Mesendoderm (in vitro differentiated cells): Measurements from ENCODE around the gene DNAJC27.
A peak's percentile ranks its signal among the peaks of the same experiment; 100 is the strongest.

Experiments
- DNase-seq: peaks from one replicate; pipeline ENCODE4 v3.0.0; 2013
- H2AK5ac ChIP-seq: 2 replicates; pipeline ENCODE4 v1.6.1; 2013; ENCODE audit warnings: low read length, inconsistent platforms
- H2BK120ac ChIP-seq: 2 replicates; pipeline ENCODE4 v1.6.1; 2013; ENCODE audit warnings: low read depth, mild to moderate bottlenecking, low read length, moderate library complexity, mixed read lengths
- H2BK15ac ChIP-seq: replicated peaks from 2 replicates; pipeline ENCODE4 v1.6.1; 2013; ENCODE audit warnings: low read depth, mild to moderate bottlenecking, moderate library complexity
- H2BK5ac ChIP-seq: 2 replicates; pipeline ENCODE4 v1.6.1; 2013; ENCODE audit warnings: low read length, inconsistent platforms
- H3K18ac ChIP-seq: 2 replicates; pipeline ENCODE4 v1.6.1; 2013; ENCODE audit warnings: mild to moderate bottlenecking, low read length, mixed read lengths
- H3K23ac ChIP-seq: one replicate; pipeline ENCODE4 v1.6.1; 2013; ENCODE audit warnings: low read length
- H3K27ac ChIP-seq: 2 replicates; pipeline ENCODE4 v1.5.1; 2013; ENCODE audit warnings: low read depth, mild to moderate bottlenecking, inconsistent platforms, low read length, moderate library complexity
- H3K27me3 ChIP-seq: 2 replicates; pipeline ENCODE4 v1.6.1; 2013; ENCODE audit warnings: low read length, control low read depth, mild to moderate bottlenecking, inconsistent platforms; ENCODE audit not compliant: insufficient read depth, poor library complexity
- H3K36me3 ChIP-seq: 2 replicates; pipeline ENCODE4 v1.6.1; 2013; ENCODE audit warnings: low read length, inconsistent platforms; ENCODE audit not compliant: control insufficient read depth, insufficient read depth
- H3K4ac ChIP-seq: one replicate; pipeline ENCODE4 v1.6.1; 2013; ENCODE audit warnings: low read depth, mild to moderate bottlenecking, low read length, moderate library complexity
- H3K4me1 ChIP-seq: 2 replicates; pipeline ENCODE4 v1.6.1; 2013; ENCODE audit warnings: low read depth, low read length, inconsistent platforms; ENCODE audit not compliant: control insufficient read depth
- H3K4me2 ChIP-seq: 2 replicates; pipeline ENCODE4 v1.6.1; 2013; ENCODE audit warnings: low read length
- H3K4me3 ChIP-seq: 2 replicates; pipeline ENCODE4 v1.5.1; 2013; ENCODE audit warnings: mild to moderate bottlenecking, low read length
- H3K56ac ChIP-seq: one replicate; pipeline ENCODE4 v1.6.1; 2013; ENCODE audit warnings: low read length
- H3K79me1 ChIP-seq: 2 replicates; pipeline ENCODE4 v1.6.1; 2013; ENCODE audit warnings: low read length, inconsistent platforms
- H3K79me2 ChIP-seq: 2 replicates; pipeline ENCODE4 v1.6.1; 2013; ENCODE audit warnings: mild to moderate bottlenecking, low read length; ENCODE audit not compliant: control insufficient read depth, insufficient read depth
- H3K9ac ChIP-seq: 2 replicates; pipeline ENCODE4 v1.6.1; 2013; ENCODE audit warnings: low read length, inconsistent platforms
- H4K5ac ChIP-seq: one replicate; pipeline ENCODE4 v1.6.1; 2013; ENCODE audit warnings: low read length
- H4K8ac ChIP-seq: one replicate; pipeline ENCODE4 v1.6.1; 2013; ENCODE audit warnings: low read depth, mild to moderate bottlenecking, control low read depth, low read length, moderate library complexity
- WGBS: extraction: QIAGEN DNeasy Blood & Tissue Kit; methylation state at CpG from one replicate; pipeline ENCODE4 v1.1.7; 2013; ENCODE audit warnings: low lambda C conversion rate, missing lambda C conversion rate; ENCODE audit not compliant: insufficient coverage; ENCODE audit errors: extremely low coverage; 5-methylcytosine and 5-hydroxymethylcytosine counted together

Gene DNAJC27

DNA sequence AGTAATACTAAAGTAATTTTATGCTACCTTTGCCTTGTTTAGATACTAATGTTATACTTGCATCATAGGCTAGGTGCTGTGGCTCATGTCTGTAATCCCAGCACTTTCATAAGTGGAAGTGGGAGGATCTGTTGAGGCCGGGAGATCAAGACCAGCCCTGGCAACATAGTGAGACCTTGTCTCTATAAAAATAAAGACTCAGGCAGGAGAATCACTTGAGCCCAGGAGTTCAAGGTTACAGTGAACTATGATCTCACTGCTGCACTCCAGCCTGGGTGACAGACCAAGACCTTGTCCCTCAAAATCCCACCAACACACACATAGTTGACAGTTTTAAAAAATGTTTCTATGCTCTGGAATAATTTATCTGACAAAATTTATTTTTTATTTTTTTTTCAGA is 6.9 kb upstream of the DNAJC27 start:
- no peaks in the 10 kb centered on the region for H3K79me1 ChIP-seq
- no peaks in the 10 kb centered on the region for H3K27me3 ChIP-seq
- WGBS = no CpG with 5 or more reads among the region's 1 CpG

DNA sequence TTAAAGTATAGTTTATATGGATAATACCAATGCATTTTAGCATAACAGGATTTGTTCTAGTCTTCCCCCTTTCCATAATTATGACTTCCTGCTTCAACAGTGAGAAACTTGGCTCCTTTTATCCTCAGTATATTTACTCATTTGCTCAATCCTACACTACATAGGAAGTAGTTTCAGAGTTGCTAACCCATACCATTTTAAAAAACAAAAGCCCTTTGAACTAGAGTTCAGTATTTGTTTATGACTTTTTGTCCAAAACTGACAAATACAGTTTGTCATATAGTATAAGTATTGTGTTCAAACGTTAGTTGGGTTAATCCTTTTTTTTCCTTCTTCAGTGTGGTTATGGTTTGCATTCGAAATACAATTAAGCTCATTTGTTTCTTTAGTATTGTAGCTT is 5.9 kb upstream of the DNAJC27 start:
- no peak overlapping the region for H3K23ac ChIP-seq
- H2AK5ac ChIP-seq = no peak overlapping the region
- no peak overlapping the region for H3K4me2 ChIP-seq
- H4K5ac ChIP-seq = no peak overlapping the region
- WGBS = no CpG with 5 or more reads among the region's 2 CpGs
- H3K36me3 ChIP-seq = no peaks in the 10 kb centered on the region
- no peaks in the 10 kb centered on the region for H3K79me2 ChIP-seq
- H3K9ac ChIP-seq = no peak overlapping the region
- H2BK120ac ChIP-seq = no peak overlapping the region
- H3K18ac ChIP-seq = no peak overlapping the region
- no peak overlapping the region for H3K4me3 ChIP-seq
- H3K4ac ChIP-seq = no peak overlapping the region
- H3K27ac ChIP-seq = no peak overlapping the region
- H3K27me3 ChIP-seq = no peaks in the 10 kb centered on the region
- no peaks in the 10 kb centered on the region for H3K79me1 ChIP-seq
- H3K56ac ChIP-seq = no peak overlapping the region
- H2BK15ac ChIP-seq = no peak overlapping the region
- no peak overlapping the region for H4K8ac ChIP-seq
- H3K4me1 ChIP-seq = no peaks in the 10 kb centered on the region
- no peak overlapping the region for H2BK5ac ChIP-seq
- DNase-seq = no peak

More for the DNA sequence above, 6.9 kb upstream of the DNAJC27 start:
- H2AK5ac ChIP-seq = no peak overlapping the region
- H2BK120ac ChIP-seq = no peak overlapping the region
- DNase-seq = no peak
- H3K56ac ChIP-seq = no peak overlapping the region
- H3K36me3 ChIP-seq = no peaks in the 10 kb centered on the region
- H3K4me1 ChIP-seq = no peaks in the 10 kb centered on the region
- no peaks in the 10 kb centered on the region for H3K79me2 ChIP-seq
- no peak overlapping the region for H3K18ac ChIP-seq
- H2BK15ac ChIP-seq = no peak overlapping the region
- no peak overlapping the region for H3K27ac ChIP-seq
- no peak overlapping the region for H4K8ac ChIP-seq
- no peak overlapping the region for H3K9ac ChIP-seq
- H3K4ac ChIP-seq = no peak overlapping the region
- H2BK5ac ChIP-seq = no peak overlapping the region
- no peak overlapping the region for H3K4me2 ChIP-seq
- H4K5ac ChIP-seq = no peak overlapping the region
- no peak overlapping the region for H3K4me3 ChIP-seq
- no peak overlapping the region for H3K23ac ChIP-seq

DNA sequence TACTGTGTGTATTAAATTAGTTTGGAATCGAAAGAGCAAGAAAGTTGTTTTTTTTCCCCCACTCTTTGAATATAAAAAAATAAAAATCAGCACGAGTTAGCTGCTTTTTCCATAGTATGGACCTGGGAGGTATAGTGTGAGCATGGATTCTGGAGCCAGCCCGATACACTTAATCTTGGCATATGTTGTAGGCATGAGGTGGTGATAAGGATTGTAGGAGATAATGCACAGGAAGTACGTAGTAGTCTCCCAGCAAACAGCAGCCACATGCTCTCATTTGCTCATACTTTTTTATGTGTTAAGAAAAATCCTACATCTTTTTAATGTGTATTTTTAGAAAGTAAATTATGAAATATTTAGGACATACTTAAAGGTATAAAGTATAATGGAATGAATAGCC is 2.1 kb upstream of the DNAJC27 start:
- H2AK5ac ChIP-seq = no peak overlapping the region
- H3K4me1 ChIP-seq = peaks cover 2% of the 10 kb centered on the region
- WGBS = no CpG with 5 or more reads among the region's 4 CpGs
- DNase-seq = peak; percentile 8
- H2BK120ac ChIP-seq = no peak overlapping the region
- no peak overlapping the region for H3K23ac ChIP-seq
- no peak overlapping the region for H3K18ac ChIP-seq
- H3K4ac ChIP-seq = no peak overlapping the region
- H3K9ac ChIP-seq = no peak overlapping the region
- no peak overlapping the region for H4K5ac ChIP-seq
- H3K79me1 ChIP-seq = peaks cover 6% of the 10 kb centered on the region
- H3K36me3 ChIP-seq = no peaks in the 10 kb centered on the region
- H3K4me2 ChIP-seq = no peak overlapping the region
- no peak overlapping the region for H2BK15ac ChIP-seq
- H3K56ac ChIP-seq = no peak overlapping the region
- H3K27me3 ChIP-seq = no peaks in the 10 kb centered on the region
- no peak overlapping the region for H3K27ac ChIP-seq
- H4K8ac ChIP-seq = no peak overlapping the region
- H3K79me2 ChIP-seq = peaks cover 4% of the 10 kb centered on the region
- H2BK5ac ChIP-seq = no peak overlapping the region
- H3K4me3 ChIP-seq = no peak overlapping the region

DNA sequence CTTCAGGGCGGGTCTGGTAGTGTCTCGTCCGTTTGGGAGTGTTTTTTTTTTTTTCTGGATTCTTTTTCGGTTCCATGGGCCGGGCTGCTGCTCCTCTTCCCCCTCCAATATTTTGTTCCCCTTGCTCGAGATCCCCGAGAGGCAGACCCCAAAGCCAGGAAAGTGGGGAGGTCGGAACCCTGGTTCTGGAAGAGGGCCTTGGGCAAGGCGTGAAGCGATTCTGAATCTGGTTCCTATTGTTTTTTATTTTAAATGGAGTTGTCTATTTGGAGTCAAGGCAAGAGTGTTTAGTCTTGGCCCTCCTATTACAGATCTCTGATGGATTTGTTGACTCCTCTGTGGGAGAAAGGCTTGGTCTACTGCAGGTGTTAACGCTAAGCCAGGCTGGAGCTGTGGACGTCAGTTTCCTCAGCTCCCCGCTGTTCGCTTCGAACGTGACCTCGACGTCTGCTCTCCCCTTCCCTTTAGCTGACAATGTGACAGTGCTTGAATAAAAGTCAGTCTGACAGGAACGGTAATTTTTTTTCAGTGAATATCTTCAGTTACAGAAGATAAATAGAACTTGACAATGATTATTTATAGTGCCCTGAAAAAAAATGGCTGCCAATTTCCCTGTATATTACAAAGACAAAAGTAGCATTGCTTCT is 683 bp upstream of the DNAJC27 start:
- H3K79me1 ChIP-seq = peaks cover 6% of the 10 kb centered on the region
- peak; percentile 63 for DNase-seq

DNA sequence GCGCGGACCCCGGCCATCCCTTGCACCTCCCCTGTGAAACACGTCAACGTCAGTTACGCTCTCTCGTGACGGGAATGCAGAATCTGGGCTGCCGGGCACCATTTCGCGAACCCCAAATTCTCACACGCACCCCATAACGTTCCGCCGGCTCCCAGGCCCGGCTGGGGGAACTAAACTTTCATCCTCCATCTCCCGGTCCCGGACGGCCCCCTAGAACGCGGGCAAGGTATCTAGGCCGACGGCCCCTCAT is 544 bp downstream of the DNAJC27 start:
- no peak overlapping the region for H2AK5ac ChIP-seq
- H3K27me3 ChIP-seq = no peaks in the 10 kb centered on the region
- H2BK120ac ChIP-seq = no peak overlapping the region
- peaks cover 4% of the 10 kb centered on the region for H3K79me2 ChIP-seq
- no peak overlapping the region for H3K27ac ChIP-seq
- peak overlapping the region; percentile 96 for H3K4me3 ChIP-seq
- peak overlapping the region; percentile 34 for H3K18ac ChIP-seq
- no CpG with 5 or more reads among the region's 23 CpGs for WGBS
- H3K36me3 ChIP-seq = no peaks in the 10 kb centered on the region
- peak overlapping the region; percentile 95 for H3K4me2 ChIP-seq
- H3K79me1 ChIP-seq = peaks cover 6% of the 10 kb centered on the region
- H3K23ac ChIP-seq = peak overlapping the region; percentile 75
- H2BK15ac ChIP-seq = no peak overlapping the region
- H3K9ac ChIP-seq = peak overlapping the region; percentile 94
- H3K56ac ChIP-seq = peak overlapping the region; percentile 97
- H4K5ac ChIP-seq = no peak overlapping the region
- H3K4me1 ChIP-seq = peaks cover 2% of the 10 kb centered on the region
- H2BK5ac ChIP-seq = peak overlapping the region; percentile 53
- H3K4ac ChIP-seq = peak overlapping the region; percentile 93
- H4K8ac ChIP-seq = no peak overlapping the region
- no peak for DNase-seq

More for the DNA sequence above, 683 bp upstream of the DNAJC27 start:
- Histone ChIP-seq H3K79me2 (peaks cover 4% of the 10 kb centered on the region), H3K56ac (peak overlapping the region; percentile 95), H2BK5ac (no peak overlapping the region), H3K23ac (no peak overlapping the region), H2AK5ac (no peak overlapping the region), H2BK120ac (no peak overlapping the region), H4K8ac (no peak overlapping the region), H4K5ac (peak overlapping the region; percentile 65), H3K4me1 (peaks cover 2% of the 10 kb centered on the region), H3K27me3 (no peaks in the 10 kb centered on the region), H3K36me3 (no peaks in the 10 kb centered on the region), H2BK15ac (no peak overlapping the region), H3K9ac (peak overlapping the region; percentile 94), H3K4me3 (peak overlapping the region; percentile 81), H3K27ac (peak overlapping the region; percentile 58), H3K18ac (peak overlapping the region; percentile 51), H3K4ac (no peak overlapping the region), H3K4me2 (peak overlapping the region; percentile 88)
- WGBS = no CpG with 5 or more reads among the region's 19 CpGs
